Brain microvascular endothelial cell (primary cell): ENCODE data around the gene VCAM1.

Experiments used
- DNase-seq: peaks from one replicate; pipeline ENCODE4 v3.0.0-alpha.2; 2020
- H3K27ac ChIP-seq: fragments of 250-450 bp; sonication (Bioruptor Pico); 2 replicates; pipeline ENCODE4 v1.5.1; 2020; ENCODE audit warnings: mild to moderate bottlenecking, moderate library complexity
- H3K27me3 ChIP-seq: fragments of 250-450 bp; sonication (Bioruptor Pico); replicated peaks from 2 replicates; pipeline ENCODE4 v1.5.1; 2020; ENCODE audit warnings: mild to moderate bottlenecking
- H3K36me3 ChIP-seq: fragments of 250-450 bp; sonication (Bioruptor Pico); replicated peaks from 2 replicates; pipeline ENCODE4 v1.5.1; 2020; ENCODE audit warnings: mild to moderate bottlenecking
- H3K4me3 ChIP-seq: 2 replicates; pipeline ENCODE4 v1.5.1; 2011; ENCODE audit warnings: low read depth, mild to moderate bottlenecking, control low read depth, low read length, moderate library complexity
- in situ Hi-C: cut with HindIII; loops from 2 replicates; pipeline ENCODE4 v1.10.0; 2017; ENCODE audit warnings: low sequenced_read_pairs, low pct_ligation_motif_present
- TF ChIP-seq, protein P1 (sequence below): IDR thresholded peaks from 2 replicates; pipeline ENCODE4 v1.5.1; 2011; ENCODE audit warnings: low read depth, mild to moderate bottlenecking, moderate library complexity, low read length, control low read depth, inconsistent platforms; ENCODE audit errors: missing control alignments

Gene VCAM1

GRCh38 chr1:100718581-100718980, 961 bp upstream of the VCAM1 start:
- DNase-seq: no peak

GRCh38 chr1:100720101-100720500, 559 bp downstream of the VCAM1 start:
- in situ Hi-C loops: no loop called here
- TF ChIP-seq, protein P1, sequence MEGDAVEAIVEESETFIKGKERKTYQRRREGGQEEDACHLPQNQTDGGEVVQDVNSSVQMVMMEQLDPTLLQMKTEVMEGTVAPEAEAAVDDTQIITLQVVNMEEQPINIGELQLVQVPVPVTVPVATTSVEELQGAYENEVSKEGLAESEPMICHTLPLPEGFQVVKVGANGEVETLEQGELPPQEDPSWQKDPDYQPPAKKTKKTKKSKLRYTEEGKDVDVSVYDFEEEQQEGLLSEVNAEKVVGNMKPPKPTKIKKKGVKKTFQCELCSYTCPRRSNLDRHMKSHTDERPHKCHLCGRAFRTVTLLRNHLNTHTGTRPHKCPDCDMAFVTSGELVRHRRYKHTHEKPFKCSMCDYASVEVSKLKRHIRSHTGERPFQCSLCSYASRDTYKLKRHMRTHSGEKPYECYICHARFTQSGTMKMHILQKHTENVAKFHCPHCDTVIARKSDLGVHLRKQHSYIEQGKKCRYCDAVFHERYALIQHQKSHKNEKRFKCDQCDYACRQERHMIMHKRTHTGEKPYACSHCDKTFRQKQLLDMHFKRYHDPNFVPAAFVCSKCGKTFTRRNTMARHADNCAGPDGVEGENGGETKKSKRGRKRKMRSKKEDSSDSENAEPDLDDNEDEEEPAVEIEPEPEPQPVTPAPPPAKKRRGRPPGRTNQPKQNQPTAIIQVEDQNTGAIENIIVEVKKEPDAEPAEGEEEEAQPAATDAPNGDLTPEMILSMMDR: no peak

More at GRCh38 chr1:100718581-100718980, 961 bp upstream of the VCAM1 start:
- no peak overlapping the region for H3K27ac ChIP-seq
- H3K36me3 ChIP-seq: no peaks in the 10 kb centered on the region
- in situ Hi-C loops: no loop called here
- H3K4me3 ChIP-seq: no peak overlapping the region
- TF ChIP-seq, protein P1: no peak
- H3K27me3 ChIP-seq: no peaks in the 10 kb centered on the region

DNA sequence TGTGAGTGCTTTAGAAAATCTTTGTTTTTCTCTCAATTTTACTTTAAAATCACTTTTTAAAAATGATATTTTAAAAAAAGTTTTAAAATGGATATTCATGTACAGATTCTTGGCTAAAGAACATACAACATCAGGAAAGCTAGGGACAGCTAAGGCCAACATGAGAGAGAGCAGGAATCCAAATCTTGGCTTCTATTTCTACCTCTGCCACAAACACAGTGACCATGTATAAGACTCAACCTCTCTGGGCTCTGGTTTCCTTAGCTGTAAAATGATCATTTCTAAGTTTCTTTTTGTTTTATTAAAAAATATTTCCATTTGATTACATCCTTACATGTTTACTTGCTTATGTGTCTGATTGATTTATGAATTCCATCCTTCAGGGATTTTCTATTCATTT, 1.2 kb downstream of the VCAM1 start:
- no peak overlapping the region for H3K27ac ChIP-seq
- H3K4me3 ChIP-seq: peak overlapping the region; percentile 22
- no peak for DNase-seq
- H3K27me3 ChIP-seq: no peaks in the 10 kb centered on the region
- in situ Hi-C loops: no loop called here
- TF ChIP-seq, protein P1: no peak
- no peaks in the 10 kb centered on the region for H3K36me3 ChIP-seq

More at GRCh38 chr1:100720101-100720500, 559 bp downstream of the VCAM1 start:
- peak overlapping the region; percentile 22 for H3K4me3 ChIP-seq
- H3K27me3 ChIP-seq: no peaks in the 10 kb centered on the region
- H3K36me3 ChIP-seq: no peaks in the 10 kb centered on the region
- H3K27ac ChIP-seq: no peak overlapping the region
- DNase-seq: no peak

DNA sequence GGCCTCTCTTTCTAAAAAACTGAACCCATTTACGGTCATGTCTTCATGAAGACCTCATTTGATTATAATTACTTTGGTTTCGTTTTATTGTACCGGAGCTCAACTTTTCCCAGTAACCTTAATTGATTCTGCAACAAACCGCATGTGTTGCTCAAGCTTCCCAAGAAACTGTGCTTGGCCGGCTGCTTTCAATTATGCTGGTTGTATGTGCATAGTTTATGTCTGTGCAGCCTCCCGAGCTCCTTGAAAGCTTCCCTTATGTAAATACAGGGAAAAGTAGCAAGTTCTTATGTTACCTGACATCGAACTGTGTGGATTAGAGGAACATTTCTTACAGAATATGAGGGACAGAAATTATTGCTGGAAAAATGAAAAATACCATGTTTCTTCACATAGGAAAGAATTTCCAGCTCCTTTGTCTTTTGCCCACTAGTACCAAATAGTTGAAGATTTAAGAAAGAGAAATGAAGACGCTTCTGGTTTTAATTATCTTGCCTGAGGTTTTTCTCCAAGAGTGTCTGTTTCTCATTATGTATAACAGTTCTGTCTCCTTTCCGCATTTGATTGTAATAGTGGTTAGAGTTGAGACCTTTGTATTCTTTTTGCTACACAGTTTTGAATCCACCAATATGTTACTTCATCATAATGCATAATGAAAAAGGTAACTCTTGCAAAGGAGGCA, 2.1 kb downstream of the VCAM1 start:
- H3K36me3 ChIP-seq: no peaks in the 10 kb centered on the region
- peak overlapping the region; percentile 34 for H3K4me3 ChIP-seq
- peak; percentile 56 for DNase-seq
- peak overlapping the region; percentile 27 for H3K27ac ChIP-seq
- no peaks in the 10 kb centered on the region for H3K27me3 ChIP-seq
- in situ Hi-C loops: no loop called here
- TF ChIP-seq, protein P1: no peak

GRCh38 chr1:100722221-100722620, 2.7 kb downstream of the VCAM1 start:
- H3K27me3 ChIP-seq: no peaks in the 10 kb centered on the region
- no peak overlapping the region for H3K27ac ChIP-seq
- DNase-seq: no peak
- no peaks in the 10 kb centered on the region for H3K36me3 ChIP-seq
- TF ChIP-seq, protein P1: no peak
- H3K4me3 ChIP-seq: no peak overlapping the region
- in situ Hi-C loops: no loop called here

DNA sequence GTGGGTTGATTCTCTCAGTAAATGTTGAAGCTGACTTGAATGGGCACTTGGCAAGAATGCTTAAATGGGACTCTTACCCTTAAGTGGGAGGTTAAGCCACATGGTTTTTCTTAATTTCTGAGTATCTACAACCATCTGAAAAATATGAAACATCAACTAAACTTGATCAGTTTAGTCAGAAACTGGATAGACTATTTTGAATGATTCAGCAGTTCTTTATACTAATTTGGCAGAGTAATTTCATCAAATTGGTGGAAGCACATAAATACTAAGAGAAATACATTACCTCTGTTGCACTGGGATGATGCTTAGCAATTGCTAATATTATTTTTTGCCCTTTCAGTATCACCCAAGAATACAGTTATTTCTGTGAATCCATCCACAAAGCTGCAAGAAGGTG, 4.7 kb downstream of the VCAM1 start:
- TF ChIP-seq, protein P1: no peak
- Histone ChIP-seq H3K4me3 (no peak overlapping the region), H3K36me3 (no peaks in the 10 kb centered on the region), H3K27me3 (no peaks in the 10 kb centered on the region), H3K27ac (no peak overlapping the region)
- DNase-seq: no peak
- in situ Hi-C loops: no loop called here
